SH-SY5Y (cell line): Measurements from ENCODE around the gene IL4I1.

Source experiments
- GATA2 ChIP-seq: IDR thresholded peaks from 2 replicates; pipeline ENCODE4 v1.6.1; 2011; ENCODE audit warnings: mild to moderate bottlenecking, low read depth, low read length
- GATA3 ChIP-seq: IDR thresholded peaks from 2 replicates; pipeline ENCODE4 v1.6.1; 2011; ENCODE audit warnings: low read depth, mild to moderate bottlenecking, low read length, moderate library complexity

Gene IL4I1

DNA sequence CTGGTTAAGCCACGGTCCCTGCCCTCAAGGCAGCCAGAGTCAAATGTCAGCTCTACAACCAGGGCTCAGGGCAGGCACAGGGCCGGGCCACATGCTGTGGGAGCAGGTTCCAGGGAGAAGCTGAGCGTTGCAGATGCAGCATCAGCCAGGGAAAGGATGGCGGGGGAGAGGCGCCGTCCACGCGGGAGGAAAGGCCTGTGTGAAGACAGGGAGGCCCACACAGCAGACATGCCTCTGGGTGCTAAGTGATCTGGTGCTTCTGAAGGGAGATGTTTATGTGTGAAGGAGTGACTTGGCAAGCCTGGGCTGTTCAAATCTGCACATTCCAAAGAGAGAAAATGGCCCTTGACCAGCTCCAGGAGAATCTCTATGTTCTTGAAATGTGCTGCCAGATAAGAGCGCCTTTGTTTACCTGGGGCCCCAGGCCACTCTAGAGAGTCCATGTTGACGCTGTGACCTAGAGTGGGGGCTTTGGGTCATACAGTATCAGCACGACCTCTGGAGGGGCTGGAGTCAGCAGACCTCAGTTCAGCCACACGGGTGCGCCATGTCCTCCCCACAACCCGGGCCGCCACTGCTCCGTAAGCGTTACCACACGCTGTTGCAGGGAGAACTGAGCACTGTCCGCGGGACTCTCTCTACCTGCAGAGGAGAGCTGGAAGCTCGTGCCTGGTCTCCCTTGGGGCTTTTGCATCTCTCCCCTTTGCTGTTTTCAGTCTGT, 16.4 kb upstream of the IL4I1 start:
- TF ChIP-seq GATA3 (no peak), GATA2 (no peak)

DNA sequence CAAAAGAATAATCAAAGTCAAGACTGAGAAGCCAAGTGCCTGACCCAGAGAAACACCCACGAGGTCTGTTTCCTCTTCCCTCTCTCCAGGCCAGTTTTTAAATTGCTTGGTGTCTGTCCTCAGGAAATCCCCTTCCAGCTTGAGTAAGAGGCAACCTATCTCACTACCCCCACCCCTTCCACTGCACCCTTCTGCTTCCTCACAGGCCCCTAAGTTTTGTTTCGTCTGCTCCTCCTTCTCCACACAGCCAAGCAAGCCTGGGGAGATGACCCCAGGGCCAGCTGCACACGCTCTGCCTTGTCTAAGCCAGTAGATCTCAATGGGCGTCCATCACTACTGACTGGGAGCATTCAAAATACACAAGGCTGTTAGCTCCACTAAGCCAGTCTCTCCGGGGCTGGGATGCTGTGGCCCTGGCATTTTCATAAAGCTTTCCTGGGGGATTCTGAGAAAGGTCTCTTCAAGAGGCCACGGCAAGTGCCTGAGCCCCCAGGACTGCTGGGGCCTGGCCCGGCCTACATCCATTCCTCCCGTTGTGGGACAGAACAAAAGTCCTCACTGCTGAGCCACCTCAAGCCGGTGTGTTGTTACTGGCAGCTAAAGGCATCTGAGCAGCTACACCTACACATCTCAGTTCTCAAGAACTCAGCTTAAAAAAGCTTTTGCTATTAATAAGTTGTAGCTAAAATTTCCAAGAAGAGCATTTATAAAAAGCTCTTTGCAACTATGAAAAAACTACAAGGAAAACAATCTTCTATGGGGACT, 14.9 kb upstream of the IL4I1 start:
- TF ChIP-seq GATA3: no peak
- TF ChIP-seq GATA2: no peak

DNA sequence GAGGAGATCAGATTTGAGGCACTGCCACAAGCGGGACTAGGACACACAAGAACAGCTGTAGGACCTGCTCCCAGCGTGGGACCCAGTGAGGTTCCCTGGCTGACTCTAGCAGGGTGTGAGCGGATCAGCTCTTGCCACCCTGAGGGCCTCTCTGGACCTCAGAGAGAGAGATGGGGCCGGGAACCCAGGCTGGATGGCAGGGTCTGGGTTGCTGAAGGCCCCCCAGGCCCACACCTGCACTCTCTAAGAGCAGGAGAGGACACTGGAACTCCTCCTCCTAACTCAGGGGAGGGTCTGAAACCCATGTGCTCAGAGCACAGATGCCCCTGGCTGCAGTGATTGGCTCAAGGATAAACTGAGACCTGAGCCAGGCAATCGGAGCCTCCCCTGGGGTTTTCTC, 13.5 kb upstream of the IL4I1 start:
- no peak for TF ChIP-seq GATA2
- no peak for TF ChIP-seq GATA3

DNA sequence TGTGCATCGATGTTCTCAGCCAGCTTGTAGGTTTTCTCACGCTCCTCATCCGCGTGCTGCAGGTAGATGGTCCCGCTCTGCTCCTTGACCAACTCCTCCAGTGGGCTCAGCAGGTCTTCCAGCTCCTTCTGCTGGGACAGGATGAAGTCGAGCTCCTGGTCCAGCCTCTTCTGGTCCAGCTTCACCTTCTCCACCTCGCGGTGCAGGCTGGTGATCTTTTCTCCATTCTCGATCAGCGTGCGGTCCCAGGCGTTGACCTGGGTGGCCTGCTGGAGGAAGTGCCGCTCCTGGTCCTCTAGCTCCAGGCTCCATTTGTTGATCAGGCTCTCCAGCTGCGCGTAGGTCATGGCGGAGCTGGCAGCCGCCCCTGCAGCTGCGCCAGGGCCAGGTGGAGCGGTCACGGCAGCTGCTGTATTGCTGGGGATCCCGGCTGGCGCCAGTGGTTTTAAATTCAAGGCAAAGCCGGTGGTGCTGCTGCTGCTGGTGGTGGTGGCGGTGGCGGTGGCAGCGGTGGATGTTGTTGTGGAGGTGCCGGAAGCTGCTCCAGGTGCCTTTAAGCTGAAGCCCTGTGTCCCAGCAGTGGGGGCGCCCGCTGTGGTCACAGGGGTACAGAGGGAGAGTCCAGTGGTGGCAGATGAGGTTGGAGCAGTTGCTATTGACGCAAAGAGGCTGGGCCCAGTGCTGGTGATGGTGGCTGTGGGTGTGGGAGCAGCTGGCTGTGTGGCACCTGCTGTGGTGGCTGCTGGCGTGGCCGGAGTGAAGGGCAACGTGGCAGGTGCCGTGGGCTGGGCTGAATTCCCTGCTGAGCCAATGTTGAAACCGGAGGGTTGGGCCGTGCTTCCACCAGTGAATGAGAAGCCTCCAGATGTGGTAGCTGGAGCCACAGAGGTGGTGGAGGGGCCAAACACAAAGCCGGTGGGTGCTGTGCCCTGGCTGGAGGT, 12.1 kb upstream of the IL4I1 start:
- TF ChIP-seq GATA3 (no peak), GATA2 (no peak)

DNA sequence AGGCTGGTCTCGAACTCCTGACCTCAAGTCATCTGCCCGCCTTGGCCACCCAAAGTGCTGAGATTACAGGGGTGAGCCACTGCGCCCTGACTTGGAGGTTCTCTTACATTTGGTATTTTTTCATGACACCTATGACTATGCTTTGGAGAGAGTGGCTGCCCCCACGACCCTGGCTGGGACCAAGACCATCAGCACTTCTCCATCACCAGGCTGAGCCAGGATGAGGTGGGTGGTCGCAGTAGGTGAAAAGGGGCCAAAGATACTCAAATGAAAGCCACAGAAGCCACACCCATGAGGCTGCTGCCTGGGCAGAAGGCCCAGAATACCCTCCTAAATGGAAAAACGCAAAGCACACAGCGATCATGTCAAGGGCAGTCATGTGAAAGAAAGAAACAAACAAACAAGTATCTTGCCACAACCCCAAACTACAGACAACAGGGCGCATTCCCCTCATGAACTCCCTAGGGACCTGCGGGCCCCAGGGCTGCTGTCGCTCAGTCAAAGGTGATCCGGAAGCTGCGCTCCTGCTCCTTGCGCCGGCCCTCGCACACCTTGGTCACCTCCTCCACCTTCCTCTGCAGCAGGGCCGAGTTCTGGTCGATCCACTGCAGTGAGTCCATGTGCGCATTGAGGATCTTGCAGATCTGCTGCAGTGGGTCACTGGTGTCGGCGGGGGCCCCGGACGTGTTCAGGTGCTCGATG, 11.2 kb upstream of the IL4I1 start:
- TF ChIP-seq GATA2: no peak
- TF ChIP-seq GATA3: no peak

GRCh38 chr19:49906879-49907564, 10.3 kb upstream of the IL4I1 start:
- TF ChIP-seq GATA3: no peak
- no peak for TF ChIP-seq GATA2

DNA sequence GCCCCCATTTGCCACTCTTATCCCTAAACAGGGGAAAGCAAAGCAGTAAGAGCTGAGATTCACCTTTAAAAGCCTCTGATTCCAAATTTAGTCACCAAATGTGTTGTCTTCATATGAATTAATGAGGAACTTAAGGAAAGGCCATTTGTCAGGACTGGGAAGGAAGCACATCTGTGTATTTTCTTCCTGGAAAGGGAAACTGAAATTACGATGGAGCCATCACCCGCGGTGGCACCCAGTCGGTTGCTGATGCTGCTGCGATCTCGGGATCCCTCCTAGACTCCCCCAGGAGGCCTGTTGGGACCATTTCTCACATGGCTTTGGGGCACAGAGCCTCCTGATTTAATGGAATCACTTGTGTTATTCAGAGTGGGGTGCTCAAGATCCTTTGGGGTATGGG, 7.4 kb upstream of the IL4I1 start:
- TF ChIP-seq GATA3: no peak
- no peak for TF ChIP-seq GATA2

- TF ChIP-seq GATA2: no peak
- TF ChIP-seq GATA3: no peak
Observed at GRCh38 chr19:49895566-49896297, 955 bp downstream of the IL4I1 start.

DNA sequence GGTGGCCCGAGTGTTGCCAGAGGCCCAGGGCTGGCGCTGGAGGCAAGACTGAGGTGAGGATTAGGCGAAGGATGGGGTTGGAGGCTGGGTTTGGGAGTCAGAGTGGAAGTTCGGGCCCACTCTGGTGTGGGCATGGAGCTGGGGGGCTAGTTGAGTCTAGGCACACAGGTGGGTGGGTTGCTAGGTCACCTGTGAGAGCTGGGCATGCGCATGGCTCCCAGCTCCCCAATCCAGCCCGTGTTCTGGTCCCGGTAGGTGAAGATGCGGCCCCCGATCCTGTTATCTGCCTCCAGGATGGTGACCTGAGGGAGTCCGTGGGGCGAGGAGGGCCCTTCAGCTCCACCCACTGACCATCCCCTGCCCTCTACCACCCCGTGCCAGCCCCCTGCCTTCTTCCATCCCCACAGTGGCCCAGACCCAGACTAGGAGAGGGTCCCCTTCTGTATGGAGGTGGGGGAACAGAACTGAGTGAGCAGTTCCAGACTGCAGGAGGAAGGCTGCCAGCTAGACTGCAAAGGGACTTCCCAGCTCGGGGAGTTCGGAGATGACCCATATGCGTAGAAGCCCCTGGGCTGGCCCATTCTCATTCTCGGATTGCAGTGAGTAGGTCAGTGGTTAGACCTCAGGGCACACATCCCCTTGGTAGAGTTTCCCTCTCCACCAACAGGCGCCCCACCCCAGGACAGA, 1.7 kb downstream of the IL4I1 start:
- TF ChIP-seq GATA3 (no peak), GATA2 (no peak)

GRCh38 chr19:49894011-49894664, 2.5 kb downstream of the IL4I1 start:
- TF ChIP-seq GATA3: no peak

DNA sequence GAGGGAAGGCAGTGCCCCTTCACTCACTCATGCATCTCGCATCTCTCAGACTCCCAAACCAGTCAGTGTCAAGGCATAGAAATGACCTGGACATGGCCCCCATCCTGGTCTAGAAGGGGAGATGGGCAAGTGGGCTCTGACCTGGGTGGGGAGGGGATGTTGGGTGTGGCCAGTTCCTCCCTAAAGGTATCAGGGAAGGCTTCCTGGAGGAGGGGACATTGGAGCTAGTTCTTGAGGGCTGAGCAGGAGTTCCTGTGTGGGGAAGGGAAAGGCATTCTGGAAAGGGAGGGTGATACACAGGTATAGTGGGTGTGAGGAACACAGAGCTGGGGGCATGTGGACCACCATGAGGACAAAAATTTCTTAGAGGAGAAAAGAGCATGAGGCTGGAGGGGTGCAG, 4.0 kb downstream of the IL4I1 start:
- no peak for TF ChIP-seq GATA3
- no peak for TF ChIP-seq GATA2

GRCh38 chr19:49891393-49891792, 5.3 kb downstream of the IL4I1 start:
- TF ChIP-seq GATA3 (no peak), GATA2 (no peak)
